ENCODE data around the gene MYL5. TPM values are rescaled to one million over a fixed set of nuclear protein-coding genes. Genes with fewer than 3 reads are reported as not detected.
"Not testable (repeated sequence)": the region's sequence is repeated elsewhere in the genome, so short reads cannot be mapped to it uniquely, and the experiment has no call there.

Gene MYL5
- total RNA-seq, 5 donors from 2014 or later (not counting 1 experiment from before 2014, with no cell fraction given), result 21.1 to 26.3 (median 21.9) TPM

DNA sequence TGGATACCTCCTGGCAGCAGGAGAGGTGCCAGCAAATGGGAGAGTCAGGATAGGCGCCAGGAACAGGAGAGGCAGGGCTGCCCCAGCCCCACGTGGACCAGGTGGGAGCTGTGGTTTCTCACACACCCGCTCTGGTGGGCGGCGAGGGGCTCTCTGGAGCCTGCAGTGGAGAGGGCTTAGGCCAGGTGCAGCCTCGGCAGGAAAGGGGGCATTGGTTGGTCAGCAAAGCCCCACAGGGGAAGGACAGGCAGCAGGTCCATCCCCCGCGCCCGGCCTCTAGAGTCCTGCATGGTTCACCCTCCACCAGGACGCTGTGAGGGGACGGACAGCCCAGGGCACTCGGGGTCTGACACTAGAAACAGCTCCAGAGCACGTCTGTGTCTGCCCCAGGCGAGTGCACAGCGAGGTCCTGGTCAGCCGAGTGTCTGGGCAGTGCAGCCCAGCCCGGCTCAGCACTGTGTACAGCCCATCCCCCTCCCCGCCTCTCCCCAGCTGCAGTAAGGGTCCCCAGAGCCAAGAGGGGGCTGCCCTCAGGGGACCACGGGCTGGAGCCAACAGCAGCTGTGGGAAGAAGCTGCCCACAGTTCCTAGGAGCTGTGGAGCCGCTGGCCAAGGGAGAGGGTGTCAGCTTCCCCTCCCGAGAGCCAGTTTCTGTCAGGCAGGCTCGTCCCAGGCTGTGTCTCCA, 8.4 kb upstream of the MYL5 start:
- Histone ChIP-seq H3K27me3 (replicated peaks in 1 of 2; ENCODE audit: control insufficient read depth in 2 of 2, extremely low read depth in 1 of 2, insufficient read depth in 2 of 2, low read length in 1 of 2) (no peaks in the 10 kb centered on the region), H3K27ac (ENCODE audit: low read length) (no peak overlapping the region), H3K4me1 (ENCODE audit: control insufficient read depth in 1 of 2, extremely low read depth in 1 of 2, insufficient read depth in 2 of 2, low read length in 2 of 2) (peaks cover 0 to 32% of the 10 kb centered on the region in 2 experiments), H3K4me3 (ENCODE audit: control insufficient read depth in 1 of 2, extremely low read depth in 1 of 2, low read length in 1 of 2) (no peak overlapping the region), H3K9me3 (no peaks in the 10 kb centered on the region), H3K36me3 (ENCODE audit: control insufficient read depth in 2 of 2, extremely low read depth in 1 of 2, insufficient read depth in 1 of 2, low read length in 1 of 2) (peaks cover 0 to 4% of the 10 kb centered on the region in 2 donors)
- no peak overlapping the region for H3K27ac Mint-ChIP-seq
- DNase-seq (no peak), ATAC-seq (replicated peaks in 1 of 4) (no peak)
- no peaks in the 10 kb centered on the region for H3K27me3 Mint-ChIP-seq
- no peaks in the 10 kb centered on the region for H3K9me3 Mint-ChIP-seq
- ChIA-PET POLR2A (no interaction called here), CTCF (no interaction called here)
- H3K36me3 Mint-ChIP-seq, result peaks cover 7% of the 10 kb centered on the region
- H3K4me3 Mint-ChIP-seq, result no peak overlapping the region
- WGBS (ENCODE audit: insufficient coverage), result 86% methylated on average over 18 of the region's 22 CpGs
- peaks cover 12 to 22% (median 21%) of the 10 kb centered on the region in 3 donors for H3K4me1 Mint-ChIP-seq

DNA sequence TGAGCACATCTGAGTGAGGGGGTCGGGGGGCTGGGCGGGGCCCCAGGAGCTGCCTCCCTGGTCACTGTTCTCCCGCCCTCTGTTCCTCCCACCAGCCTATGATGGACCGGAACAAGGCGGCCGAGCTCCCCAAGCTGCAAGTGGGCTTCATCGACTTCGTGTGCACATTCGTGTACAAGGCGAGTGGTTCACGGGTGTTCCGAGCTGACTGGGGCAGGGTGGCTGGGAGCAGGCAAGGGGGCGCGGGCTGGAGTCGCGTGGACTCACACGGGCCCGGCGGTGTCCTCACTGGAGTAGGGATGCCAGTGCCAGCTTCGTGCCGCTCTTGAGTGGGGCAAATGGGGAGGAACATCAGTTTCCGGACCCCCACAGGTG, 7.9 kb upstream of the MYL5 start:
- POLR2A ChIA-PET, result interaction anchor here in 1 of 2 donors (0.7 kb wide), 1 partner anchor 96 kb away, joined by 6 read pairs; no protein-coding TSS in a partner anchor
- peaks cover 7% of the 10 kb centered on the region for H3K36me3 Mint-ChIP-seq
- no peak overlapping the region for H3K27ac Mint-ChIP-seq
- H3K36me3 ChIP-seq (ENCODE audit: control insufficient read depth in 2 of 2, extremely low read depth in 1 of 2, insufficient read depth in 1 of 2, low read length in 1 of 2), result peaks cover 0 to 4% of the 10 kb centered on the region in 2 donors
- no peaks in the 10 kb centered on the region for H3K9me3 ChIP-seq
- H3K4me3 Mint-ChIP-seq, result no peak overlapping the region
- no peaks in the 10 kb centered on the region for H3K9me3 Mint-ChIP-seq
- WGBS (ENCODE audit: insufficient coverage), result 93% methylated on average over 20 of the region's 22 CpGs
- no peak overlapping the region for H3K27ac ChIP-seq (ENCODE audit: low read length)
- ATAC-seq (replicated peaks in 1 of 4), result no peak
- H3K4me1 ChIP-seq (ENCODE audit: control insufficient read depth in 1 of 2, extremely low read depth in 1 of 2, insufficient read depth in 2 of 2, low read length in 2 of 2), result peaks cover 0 to 32% of the 10 kb centered on the region in 2 experiments
- no peak overlapping the region for H3K4me3 ChIP-seq (ENCODE audit: control insufficient read depth in 1 of 2, extremely low read depth in 1 of 2, low read length in 1 of 2)
- no peaks in the 10 kb centered on the region for H3K27me3 ChIP-seq (replicated peaks in 1 of 2; ENCODE audit: control insufficient read depth in 2 of 2, extremely low read depth in 1 of 2, insufficient read depth in 2 of 2, low read length in 1 of 2)
- DNase-seq, result no peak
- CTCF ChIA-PET, result no interaction called here
- H3K27me3 Mint-ChIP-seq, result no peaks in the 10 kb centered on the region
- peaks cover 12 to 22% (median 21%) of the 10 kb centered on the region in 3 donors for H3K4me1 Mint-ChIP-seq

DNA sequence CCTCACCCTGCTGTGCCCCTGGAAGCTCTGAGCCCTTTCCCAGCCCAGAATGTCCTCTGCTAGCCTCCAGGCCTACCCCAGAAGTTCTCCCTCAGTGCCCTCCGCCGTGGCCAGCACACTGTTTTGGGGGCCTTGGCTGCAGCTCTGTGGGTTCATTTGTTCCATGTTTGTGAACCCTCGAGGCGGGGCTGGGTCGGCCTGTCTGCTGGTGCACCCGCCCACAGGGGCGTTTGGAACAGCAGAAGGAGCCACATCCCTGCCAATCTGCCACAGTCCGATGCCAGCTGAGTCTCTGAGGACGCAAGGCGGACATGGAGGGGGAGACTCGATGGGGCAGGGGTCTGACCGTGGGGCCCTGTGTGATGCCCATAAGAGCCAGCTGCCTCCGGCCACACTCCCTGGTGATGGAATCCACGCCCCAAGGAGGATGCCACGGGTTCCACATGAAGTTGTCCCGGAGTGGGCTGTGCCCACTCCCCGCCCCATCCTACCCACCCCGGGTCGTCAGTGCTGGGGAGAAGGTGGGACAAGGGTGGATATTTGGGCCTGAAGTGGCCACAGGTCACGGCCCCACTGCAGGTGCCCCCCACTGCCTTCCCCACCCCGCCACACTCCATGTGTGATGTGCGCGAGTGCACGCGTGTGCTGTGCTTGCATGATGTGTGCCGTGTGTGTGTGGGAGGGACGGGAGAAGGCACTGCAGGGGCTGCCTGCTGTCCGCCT, 7.4 kb upstream of the MYL5 start:
- peaks cover 12 to 21% (median 20%) of the 10 kb centered on the region in 3 donors for H3K4me1 Mint-ChIP-seq
- POLR2A ChIA-PET, result interaction anchor here in 1 of 2 donors (0.7 kb wide), 1 partner anchor 96 kb away, joined by 6 read pairs; no protein-coding TSS in a partner anchor
- H3K27ac Mint-ChIP-seq, result no peak overlapping the region
- H3K27me3 ChIP-seq (replicated peaks in 1 of 2; ENCODE audit: control insufficient read depth in 2 of 2, extremely low read depth in 1 of 2, insufficient read depth in 2 of 2, low read length in 1 of 2), result no peaks in the 10 kb centered on the region
- CTCF ChIA-PET, result no interaction called here
- DNase-seq, result no peak
- H3K36me3 ChIP-seq (ENCODE audit: control insufficient read depth in 2 of 2, extremely low read depth in 1 of 2, insufficient read depth in 1 of 2, low read length in 1 of 2), result peaks cover 3 to 9% of the 10 kb centered on the region in 2 donors
- H3K4me3 ChIP-seq (ENCODE audit: control insufficient read depth in 1 of 2, extremely low read depth in 1 of 2, low read length in 1 of 2), result no peak overlapping the region
- H3K9me3 ChIP-seq, result no peaks in the 10 kb centered on the region
- 89% methylated on average over 9 of the region's 28 CpGs for WGBS (ENCODE audit: insufficient coverage)
- H3K36me3 Mint-ChIP-seq, result peaks cover 11% of the 10 kb centered on the region
- no peaks in the 10 kb centered on the region for H3K9me3 Mint-ChIP-seq
- H3K4me3 Mint-ChIP-seq, result no peak overlapping the region
- no peak overlapping the region for H3K27ac ChIP-seq (ENCODE audit: low read length)
- no peaks in the 10 kb centered on the region for H3K27me3 Mint-ChIP-seq
- H3K4me1 ChIP-seq (ENCODE audit: control insufficient read depth in 1 of 2, extremely low read depth in 1 of 2, insufficient read depth in 2 of 2, low read length in 2 of 2), result peaks cover 0 to 32% of the 10 kb centered on the region in 2 experiments
- ATAC-seq (replicated peaks in 1 of 4), result no peak

DNA sequence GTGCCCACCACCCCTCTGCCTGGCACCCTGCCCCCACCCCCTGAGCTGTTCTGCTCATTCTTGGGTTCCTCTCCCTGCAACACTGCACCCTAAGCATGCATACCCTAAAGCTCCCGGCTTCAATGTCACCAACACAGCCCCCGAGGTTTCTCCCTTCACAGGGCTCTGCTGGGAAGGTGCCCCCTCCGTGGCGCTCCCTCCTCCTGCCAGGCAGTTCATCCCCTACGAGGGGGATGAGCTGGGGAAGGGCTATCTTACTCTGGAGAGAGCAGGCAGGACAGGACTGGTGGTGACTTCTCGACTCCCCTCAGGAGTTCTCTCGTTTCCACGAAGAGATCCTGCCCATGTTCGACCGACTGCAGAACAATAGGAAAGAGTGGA, 6.8 kb upstream of the MYL5 start:
- H3K36me3 Mint-ChIP-seq, result peaks cover 14% of the 10 kb centered on the region
- no peak for DNase-seq

DNA sequence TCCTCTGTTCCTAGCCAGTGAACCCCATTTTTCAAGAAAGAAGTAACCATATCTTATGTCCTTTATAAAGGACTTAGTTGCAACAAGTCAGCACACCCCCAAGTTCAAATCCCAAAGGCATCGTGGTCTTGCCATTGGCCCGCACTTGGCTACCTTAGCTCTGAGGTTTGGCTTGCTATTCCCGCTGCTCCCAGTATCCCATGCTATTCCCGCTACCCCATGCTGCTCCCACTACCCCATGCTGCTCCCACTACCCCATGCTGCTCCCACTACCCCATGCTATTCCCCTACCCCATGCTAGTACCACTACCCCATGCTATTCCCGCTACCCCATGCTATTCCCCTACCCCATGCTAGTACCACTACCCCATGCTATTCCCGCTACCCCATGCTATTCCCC, 6.1 kb upstream of the MYL5 start:
- peaks cover 16% of the 10 kb centered on the region for H3K36me3 Mint-ChIP-seq
- H3K27ac ChIP-seq (ENCODE audit: low read length); H3K4me3 ChIP-seq (ENCODE audit: control insufficient read depth in 1 of 2, extremely low read depth in 1 of 2, low read length in 1 of 2); H3K9me3 Mint-ChIP-seq; H3K27ac Mint-ChIP-seq; H3K9me3 ChIP-seq; DNase-seq; POLR2A ChIA-PET; H3K4me3 Mint-ChIP-seq; CTCF ChIA-PET; H3K27me3 Mint-ChIP-seq; H3K27me3 ChIP-seq (replicated peaks in 1 of 2; ENCODE audit: control insufficient read depth in 2 of 2, extremely low read depth in 1 of 2, insufficient read depth in 2 of 2, low read length in 1 of 2); ATAC-seq (replicated peaks in 1 of 4): not testable (repeated sequence)
- 97% methylated on average over 6 of the region's 6 CpGs for WGBS (ENCODE audit: insufficient coverage)
- H3K4me1 Mint-ChIP-seq, result peaks cover 16 to 24% (median 19%) of the 10 kb centered on the region in 3 donors
- peaks cover 2 to 29% of the 10 kb centered on the region in 2 experiments for H3K4me1 ChIP-seq (ENCODE audit: control insufficient read depth in 1 of 2, extremely low read depth in 1 of 2, insufficient read depth in 2 of 2, low read length in 2 of 2)
- H3K36me3 ChIP-seq (ENCODE audit: control insufficient read depth in 2 of 2, extremely low read depth in 1 of 2, insufficient read depth in 1 of 2, low read length in 1 of 2), result peaks cover 7 to 16% of the 10 kb centered on the region in 2 donors

More for the DNA sequence above, 6.8 kb upstream of the MYL5 start:
- Histone ChIP-seq H3K4me3 (ENCODE audit: control insufficient read depth in 1 of 2, extremely low read depth in 1 of 2, low read length in 1 of 2) (no peak overlapping the region), H3K9me3 (no peaks in the 10 kb centered on the region), H3K36me3 (ENCODE audit: control insufficient read depth in 2 of 2, extremely low read depth in 1 of 2, insufficient read depth in 1 of 2, low read length in 1 of 2) (peaks cover 7 to 15% of the 10 kb centered on the region in 2 donors), H3K27ac (ENCODE audit: low read length) (no peak overlapping the region), H3K4me1 (ENCODE audit: control insufficient read depth in 1 of 2, extremely low read depth in 1 of 2, insufficient read depth in 2 of 2, low read length in 2 of 2) (peaks cover 0 to 29% of the 10 kb centered on the region in 2 experiments), H3K27me3 (replicated peaks in 1 of 2; ENCODE audit: control insufficient read depth in 2 of 2, extremely low read depth in 1 of 2, insufficient read depth in 2 of 2, low read length in 1 of 2) (no peaks in the 10 kb centered on the region)
- 83% methylated on average over 4 of the region's 10 CpGs for WGBS (ENCODE audit: insufficient coverage)
- no peak for ATAC-seq (replicated peaks in 1 of 4)
- Mint-ChIP-seq H3K27me3 (no peaks in the 10 kb centered on the region), H3K4me3 (peak overlapping the region in 1 of 3 donors; percentile 31), H3K4me1 (peaks cover 12 to 24% (median 20%) of the 10 kb centered on the region in 3 donors), H3K9me3 (no peaks in the 10 kb centered on the region), H3K27ac (no peak overlapping the region)
- ChIA-PET POLR2A (no interaction called here), CTCF (no interaction called here)

DNA sequence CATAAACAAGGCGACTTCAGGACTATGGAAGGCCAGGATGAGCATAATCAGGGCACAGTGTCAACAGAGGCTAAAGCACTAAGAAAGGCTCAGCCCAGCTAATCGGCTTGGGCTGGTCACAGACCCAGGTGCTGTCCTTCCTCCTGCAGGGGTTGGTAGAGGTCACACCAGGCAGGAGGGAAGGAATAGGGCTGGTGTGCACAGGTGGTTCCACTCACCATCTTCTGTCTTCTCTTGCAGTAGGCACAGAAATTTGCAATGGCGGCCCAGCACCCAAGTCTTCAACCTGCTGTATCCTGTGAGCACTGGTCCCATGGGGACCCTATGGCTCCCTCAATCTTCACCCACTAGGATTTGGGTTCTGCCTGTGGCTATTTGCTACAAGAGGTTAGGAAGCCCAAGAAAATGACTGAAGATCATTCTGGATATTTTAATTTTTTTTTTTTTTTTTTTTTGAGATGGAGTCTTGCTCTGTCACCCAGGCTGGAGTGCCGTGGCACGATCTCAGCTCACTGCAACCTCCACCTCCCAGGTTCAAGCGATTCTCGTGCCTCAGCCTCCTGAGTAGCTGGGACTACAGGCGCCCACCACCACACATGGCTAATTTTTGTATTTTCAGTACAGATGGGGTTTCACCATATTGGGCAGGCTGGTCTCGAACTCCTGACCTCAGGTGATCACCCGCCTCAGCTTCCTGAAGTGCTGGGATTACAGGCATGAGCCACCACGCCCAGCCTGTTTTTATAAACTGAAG, 4.4 kb upstream of the MYL5 start:
- H3K27ac ChIP-seq (ENCODE audit: low read length); DNase-seq; H3K4me3 Mint-ChIP-seq; H3K27me3 ChIP-seq (replicated peaks in 1 of 2; ENCODE audit: control insufficient read depth in 2 of 2, extremely low read depth in 1 of 2, insufficient read depth in 2 of 2, low read length in 1 of 2); POLR2A ChIA-PET; H3K27ac Mint-ChIP-seq; H3K9me3 Mint-ChIP-seq; H3K27me3 Mint-ChIP-seq; H3K4me3 ChIP-seq (ENCODE audit: control insufficient read depth in 1 of 2, extremely low read depth in 1 of 2, low read length in 1 of 2); ATAC-seq (replicated peaks in 1 of 4); H3K9me3 ChIP-seq; CTCF ChIA-PET: not testable (repeated sequence)
- Histone ChIP-seq H3K36me3 (ENCODE audit: control insufficient read depth in 2 of 2, extremely low read depth in 1 of 2, insufficient read depth in 1 of 2, low read length in 1 of 2) (peaks cover 7 to 16% of the 10 kb centered on the region in 2 donors), H3K4me1 (ENCODE audit: control insufficient read depth in 1 of 2, extremely low read depth in 1 of 2, insufficient read depth in 2 of 2, low read length in 2 of 2) (peaks cover 9 to 25% of the 10 kb centered on the region in 2 experiments)
- Mint-ChIP-seq H3K4me1 (peaks cover 13 to 18% (median 15%) of the 10 kb centered on the region in 3 donors), H3K36me3 (peaks cover 16% of the 10 kb centered on the region)
- 88% methylated on average over 4 of the region's 11 CpGs for WGBS (ENCODE audit: insufficient coverage)
